Breast epithelium (tissue), 4 donors: ENCODE data around the gene MIOS. TPM values are rescaled to one million over a fixed set of nuclear protein-coding genes. Genes with fewer than 3 reads are reported as not detected.

Experiments
- DNase-seq, 2 donors: peaks; one replicate each; pipeline ENCODE4 v3.0.0-alpha.2; 2019; ENCODE audit warnings: low spot score in 2 of 2
- H3K27ac ChIP-seq, 2 donors: fragments of 200-600 bp; sonication (generic) in 1 of 2; one replicate each; pipeline ENCODE4 v1.5.1; 2016 to 2019; ENCODE audit warnings: mild to moderate bottlenecking in 1 of 2
- H3K27me3 ChIP-seq, 2 donors: fragments of 200-600 bp; sonication (generic) in 1 of 2; one replicate each; pipeline versions ENCODE4 v1.5.1 to v1.6.0; 2017 to 2019; ENCODE audit warnings: control low read depth in 1 of 2, mild to moderate bottlenecking in 1 of 2
- H3K36me3 ChIP-seq: fragments of 200-600 bp; one replicate; pipeline ENCODE4 v1.5.1; 2019
- H3K4me1 ChIP-seq, 2 donors: fragments of 200-600 bp; sonication (generic); one replicate each; pipeline ENCODE4 v1.5.1; 2016 to 2019; ENCODE audit warnings: control low read depth in 1 of 2
- H3K4me3 ChIP-seq, 3 donors: fragments of 200-600 bp; sonication (generic); 1 replicate in 2 of 3; 2 replicates in 1 of 3; pipeline ENCODE4 v1.5.1; 2016 to 2019; ENCODE audit warnings: mild to moderate bottlenecking in 3 of 3, moderate library complexity in 2 of 3
- H3K9me3 ChIP-seq, 2 donors: fragments of 200-600 bp; sonication (generic) in 1 of 2; one replicate each; pipeline ENCODE4 v1.5.1; 2016 to 2019; ENCODE audit warnings: control low read depth in 1 of 2
- POLR2A ChIP-seq: fragments of 450-650 bp; IDR thresholded peaks from one replicate; pipeline ENCODE4 v1.6.1; 2016; ENCODE audit warnings: antibody characterized with exemption, mild to moderate bottlenecking, moderate library complexity
- POLR2AphosphoS5 ChIP-seq, 3 donors: sonication (generic); formaldehyde crosslinking; IDR thresholded peaks; one replicate each; pipeline ENCODE4 v1.6.1; 2017; ENCODE audit warnings: antibody characterized with exemption in 3 of 3
- intact Hi-C: fragments of 100-400 bp; cut with DNase I; formaldehyde crosslinking; loops from one replicate; pipeline ENCODE4 v1.15.1; 2023; ENCODE audit warnings: low total_unique reads
- total RNA-seq, 3 donors: library from RNA; depleted of rRNA; stranded (reverse); fragments of >200 nt; gene quantifications; one replicate each; pipeline ENCODE4 v1.1.0, GENCODE V29; 2016
- TF ChIP-seq, protein P1 (sequence below), 3 donors: fragments of 450-650 bp; IDR thresholded peaks; one replicate each; pipeline ENCODE4 v1.5.1; 2016 to 2017; ENCODE audit warnings: antibody characterized with exemption in 3 of 3, mild to moderate bottlenecking in 3 of 3, moderate library complexity in 3 of 3

The MIOS gene
- total RNA-seq, 3 donors from 2014 or later = 35.0 to 59.9 (median 56.7) TPM

- Histone ChIP-seq H3K4me1 (no peaks in the 10 kb centered on the region), H3K4me3 (no peak overlapping the region), H3K36me3 (no peaks in the 10 kb centered on the region), H3K9me3 (no peaks in the 10 kb centered on the region), H3K27me3 (no peaks in the 10 kb centered on the region), H3K27ac (no peak overlapping the region)
- TF ChIP-seq POLR2A (no peak), POLR2AphosphoS5 (IDR thresholded peaks at IDR 0.05) (no peak)
- TF ChIP-seq, protein P1, sequence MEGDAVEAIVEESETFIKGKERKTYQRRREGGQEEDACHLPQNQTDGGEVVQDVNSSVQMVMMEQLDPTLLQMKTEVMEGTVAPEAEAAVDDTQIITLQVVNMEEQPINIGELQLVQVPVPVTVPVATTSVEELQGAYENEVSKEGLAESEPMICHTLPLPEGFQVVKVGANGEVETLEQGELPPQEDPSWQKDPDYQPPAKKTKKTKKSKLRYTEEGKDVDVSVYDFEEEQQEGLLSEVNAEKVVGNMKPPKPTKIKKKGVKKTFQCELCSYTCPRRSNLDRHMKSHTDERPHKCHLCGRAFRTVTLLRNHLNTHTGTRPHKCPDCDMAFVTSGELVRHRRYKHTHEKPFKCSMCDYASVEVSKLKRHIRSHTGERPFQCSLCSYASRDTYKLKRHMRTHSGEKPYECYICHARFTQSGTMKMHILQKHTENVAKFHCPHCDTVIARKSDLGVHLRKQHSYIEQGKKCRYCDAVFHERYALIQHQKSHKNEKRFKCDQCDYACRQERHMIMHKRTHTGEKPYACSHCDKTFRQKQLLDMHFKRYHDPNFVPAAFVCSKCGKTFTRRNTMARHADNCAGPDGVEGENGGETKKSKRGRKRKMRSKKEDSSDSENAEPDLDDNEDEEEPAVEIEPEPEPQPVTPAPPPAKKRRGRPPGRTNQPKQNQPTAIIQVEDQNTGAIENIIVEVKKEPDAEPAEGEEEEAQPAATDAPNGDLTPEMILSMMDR (IDR thresholded peaks at IDR 0.05) = no peak
- intact Hi-C loops = no loop called here
- no peak for DNase-seq
Measured at GRCh38 chr7:7613210-7613609, 46.5 kb downstream of the MIOS start.

DNA sequence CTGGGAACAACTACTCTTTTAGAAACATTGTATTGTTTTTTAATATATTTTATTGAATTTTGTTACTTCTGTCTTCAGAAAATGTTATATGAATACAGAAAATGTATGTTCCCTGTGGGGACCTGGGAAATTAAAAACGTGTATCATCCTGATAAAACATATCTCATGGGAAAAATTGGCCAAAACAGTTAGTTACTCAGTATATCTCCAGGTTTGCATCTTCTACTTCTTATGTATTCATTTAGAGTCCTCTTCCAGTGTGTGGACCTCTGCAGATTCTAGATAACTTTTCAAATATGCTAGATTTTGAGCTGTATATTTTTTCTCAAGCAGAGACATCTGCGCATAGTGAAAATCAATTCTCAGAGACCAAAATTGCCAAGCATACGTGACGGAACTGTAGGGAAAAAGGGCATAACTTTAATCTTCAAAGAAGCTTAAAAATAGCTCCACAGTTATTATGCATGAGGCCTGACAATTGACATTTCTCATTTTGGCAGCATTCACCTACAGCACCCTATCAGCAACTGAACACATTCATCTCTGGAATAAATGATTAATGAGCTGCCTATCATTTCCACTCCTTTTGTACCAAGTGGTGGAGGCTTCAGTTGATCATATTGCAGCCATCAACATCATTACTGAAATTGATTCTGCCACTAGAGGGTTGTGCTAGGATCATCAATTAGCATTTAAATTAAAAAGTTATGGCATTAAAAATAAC is 47.5 kb downstream of the MIOS start:
- intact Hi-C loops = no loop called here
- Histone ChIP-seq H3K27ac (no peak overlapping the region), H3K9me3 (no peaks in the 10 kb centered on the region), H3K4me1 (no peaks in the 10 kb centered on the region), H3K27me3 (no peaks in the 10 kb centered on the region), H3K4me3 (no peak overlapping the region), H3K36me3 (no peaks in the 10 kb centered on the region)
- no peak for DNase-seq
- no peak for TF ChIP-seq POLR2A
- TF ChIP-seq POLR2AphosphoS5 (IDR thresholded peaks at IDR 0.05) = no peak
- TF ChIP-seq, protein P1 (IDR thresholded peaks at IDR 0.05) = no peak

DNA sequence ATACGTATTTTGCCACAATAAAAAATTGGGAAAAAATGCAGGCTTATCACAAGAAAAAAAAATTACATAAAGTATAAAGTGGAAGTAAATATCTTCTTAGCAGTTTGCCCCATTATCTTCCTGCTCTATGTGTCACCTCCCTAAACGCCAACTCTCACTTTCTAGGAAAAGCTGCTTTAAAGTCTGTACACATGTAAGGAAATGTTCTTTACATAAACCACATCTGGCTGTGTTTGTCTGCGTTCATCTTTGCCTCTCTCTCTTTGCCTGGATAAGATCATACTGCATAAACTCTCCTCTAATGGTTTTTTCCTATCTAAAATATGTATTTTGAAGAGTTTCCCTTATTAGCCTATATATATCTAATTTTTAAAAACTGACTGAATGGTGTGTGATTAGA is 50.9 kb downstream of the MIOS start:
- Histone ChIP-seq H3K27me3 (no peaks in the 10 kb centered on the region), H3K4me3 (no peak overlapping the region), H3K4me1 (no peaks in the 10 kb centered on the region), H3K27ac (no peak overlapping the region), H3K9me3 (no peaks in the 10 kb centered on the region), H3K36me3 (no peaks in the 10 kb centered on the region)
- DNase-seq = no peak
- no peak for TF ChIP-seq POLR2AphosphoS5 (IDR thresholded peaks at IDR 0.05)
- TF ChIP-seq, protein P1 (IDR thresholded peaks at IDR 0.05) = no peak
- no peak for TF ChIP-seq POLR2A
- intact Hi-C loops = no loop called here

DNA sequence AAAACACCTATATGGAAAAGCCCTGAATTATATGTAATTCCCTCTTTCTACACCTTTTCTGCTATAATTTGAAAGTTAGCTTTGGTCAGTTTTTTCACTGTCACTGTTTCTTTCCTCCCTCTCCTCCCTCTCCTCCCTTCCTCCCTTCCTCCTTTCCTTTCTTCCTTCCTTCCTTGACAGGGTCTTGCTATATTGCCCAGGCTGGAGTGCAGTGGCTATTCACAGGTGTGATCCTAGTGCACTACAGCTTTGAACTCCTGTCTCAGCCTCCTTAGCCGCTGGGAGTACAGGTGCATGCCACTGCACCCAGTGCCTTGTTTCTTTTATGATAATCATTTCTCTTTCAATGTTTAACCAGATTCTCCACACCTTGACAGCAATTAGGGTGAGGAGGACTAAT is 51.7 kb downstream of the MIOS start:
- H3K27ac ChIP-seq = no peak overlapping the region
- no peaks in the 10 kb centered on the region for H3K9me3 ChIP-seq
- intact Hi-C loops = no loop called here
- TF ChIP-seq, protein P1 (IDR thresholded peaks at IDR 0.05) = no peak
- TF ChIP-seq POLR2A = no peak
- TF ChIP-seq POLR2AphosphoS5 (IDR thresholded peaks at IDR 0.05) = no peak
- no peaks in the 10 kb centered on the region for H3K36me3 ChIP-seq
- no peak for DNase-seq
- H3K4me3 ChIP-seq = no peak overlapping the region
- no peaks in the 10 kb centered on the region for H3K4me1 ChIP-seq
- no peaks in the 10 kb centered on the region for H3K27me3 ChIP-seq

GRCh38 chr7:7620236-7620635 is 53.6 kb downstream of the MIOS start:
- Histone ChIP-seq H3K27ac (no peak overlapping the region), H3K4me3 (no peak overlapping the region), H3K9me3 (no peaks in the 10 kb centered on the region), H3K27me3 (no peaks in the 10 kb centered on the region), H3K36me3 (no peaks in the 10 kb centered on the region), H3K4me1 (no peaks in the 10 kb centered on the region)
- TF ChIP-seq POLR2A = no peak
- TF ChIP-seq, protein P1 (IDR thresholded peaks at IDR 0.05) = no peak
- TF ChIP-seq POLR2AphosphoS5 (IDR thresholded peaks at IDR 0.05) = no peak
- no peak for DNase-seq
- intact Hi-C loops = no loop called here
